ENCODE results near the gene SP8.

SP8 gene

GRCh38 chr7:20748853-20749252, 37.8 kb downstream of the SP8 start:
- DNase-seq, result no peak

GRCh38 chr7:20747001-20747400, 39.7 kb downstream of the SP8 start:
- DNase-seq, result no peak

- no peak for DNase-seq
Observed at GRCh38 chr7:20745702-20746101, 41.0 kb downstream of the SP8 start.

GRCh38 chr7:20744954-20745446, 41.7 kb downstream of the SP8 start:
- peak; percentile 3 for DNase-seq

GRCh38 chr7:20742913-20743312, 43.8 kb downstream of the SP8 start:
- no peak for DNase-seq

- no peak for DNase-seq
Observed at GRCh38 chr7:20741801-20742200, 44.9 kb downstream of the SP8 start.

GRCh38 chr7:20738518-20739481, 47.9 kb downstream of the SP8 start:
- no peak for DNase-seq

- no peak for DNase-seq
Observed at GRCh38 chr7:20737840-20738448, 48.7 kb downstream of the SP8 start.

- no peak for DNase-seq
Observed at GRCh38 chr7:20735346-20736065, 51.2 kb downstream of the SP8 start.
